ENCODE measurements around the gene PLEKHH1.
A peak's percentile ranks its signal among the peaks of the same experiment; 100 is the strongest.

The PLEKHH1 gene

GRCh38 chr14:67567654-67568053 lies 34.6 kb downstream of the PLEKHH1 start:
- no peak for DNase-seq (ENCODE audit: low spot score)

- no peak for DNase-seq (ENCODE audit: low spot score)
These were observed 36.0 kb downstream of the PLEKHH1 start for GRCh38 chr14:67569011-67569650.

GRCh38 chr14:67569651-67570290 lies 36.7 kb downstream of the PLEKHH1 start:
- no peak for DNase-seq (ENCODE audit: low spot score)

- DNase-seq (ENCODE audit: low spot score) = no peak
These were observed 37.4 kb downstream of the PLEKHH1 start for GRCh38 chr14:67570453-67570852.

- DNase-seq (ENCODE audit: low spot score) = peak; percentile 68
These were observed 38.3 kb downstream of the PLEKHH1 start for GRCh38 chr14:67571275-67571990.

GRCh38 chr14:67571991-67572323 lies 38.9 kb downstream of the PLEKHH1 start:
- DNase-seq (ENCODE audit: low spot score) = no peak

GRCh38 chr14:67572608-67573007 lies 39.5 kb downstream of the PLEKHH1 start:
- no peak for DNase-seq (ENCODE audit: low spot score)

- DNase-seq (ENCODE audit: low spot score) = no peak
These were observed 40.3 kb downstream of the PLEKHH1 start for GRCh38 chr14:67573228-67574010.

- DNase-seq (ENCODE audit: low spot score) = no peak
These were observed 41.1 kb downstream of the PLEKHH1 start for GRCh38 chr14:67574156-67574555.

- DNase-seq (ENCODE audit: low spot score) = no peak
These were observed 41.7 kb downstream of the PLEKHH1 start for GRCh38 chr14:67574806-67575205.

- DNase-seq (ENCODE audit: low spot score) = no peak
These were observed 42.6 kb downstream of the PLEKHH1 start for GRCh38 chr14:67575684-67576083.

GRCh38 chr14:67576216-67576955 lies 43.3 kb downstream of the PLEKHH1 start:
- DNase-seq (ENCODE audit: low spot score) = no peak

- no peak for DNase-seq (ENCODE audit: low spot score)
These were observed 44.2 kb downstream of the PLEKHH1 start for GRCh38 chr14:67577181-67577808.

- no peak for DNase-seq (ENCODE audit: low spot score)
These were observed 45.0 kb downstream of the PLEKHH1 start for GRCh38 chr14:67577909-67578749.

GRCh38 chr14:67579040-67579439 lies 46.0 kb downstream of the PLEKHH1 start:
- no peak for DNase-seq (ENCODE audit: low spot score)

GRCh38 chr14:67579636-67580035 lies 46.5 kb downstream of the PLEKHH1 start:
- no peak for DNase-seq (ENCODE audit: low spot score)

GRCh38 chr14:67580336-67581171 lies 47.5 kb downstream of the PLEKHH1 start:
- DNase-seq (ENCODE audit: low spot score) = no peak

GRCh38 chr14:67581643-67582042 lies 48.6 kb downstream of the PLEKHH1 start:
- no peak for DNase-seq (ENCODE audit: low spot score)

- no peak for DNase-seq (ENCODE audit: low spot score)
These were observed 49.0 kb downstream of the PLEKHH1 start for GRCh38 chr14:67582061-67582460.

Data from globus pallidus (tissue), 1 donor.